HG03039 (cell line): ENCODE results near the gene TMEM259.

Experiments
- ATAC-seq: cut with Tn5 transposase; IDR thresholded peaks from one replicate; pipeline ENCODE4 v1.9.1; 2021; ENCODE audit warnings: mild to moderate bottlenecking, moderate library complexity; ENCODE audit not compliant: unreplicated experiment

The TMEM259 gene

DNA sequence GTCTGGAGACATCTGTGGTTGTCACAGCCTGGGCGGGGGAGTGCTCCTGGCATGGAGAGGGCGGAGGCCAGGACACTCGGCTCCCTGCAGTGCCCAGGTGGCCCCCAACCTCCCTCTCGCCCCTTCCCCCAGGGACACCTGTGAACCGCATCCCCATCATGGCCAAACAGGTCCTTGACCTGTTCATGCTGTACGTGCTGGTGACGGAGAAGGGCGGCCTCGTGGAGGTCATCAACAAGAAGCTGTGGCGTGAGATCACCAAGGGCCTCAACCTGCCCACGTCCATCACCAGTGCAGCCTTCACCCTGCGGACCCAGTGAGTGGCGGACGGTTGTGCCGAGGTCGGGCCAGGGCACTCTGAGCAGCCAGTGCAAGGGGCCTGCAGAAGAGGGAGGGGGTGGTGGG, 56.8 kb downstream of the TMEM259 start:
- no peak for ATAC-seq

DNA sequence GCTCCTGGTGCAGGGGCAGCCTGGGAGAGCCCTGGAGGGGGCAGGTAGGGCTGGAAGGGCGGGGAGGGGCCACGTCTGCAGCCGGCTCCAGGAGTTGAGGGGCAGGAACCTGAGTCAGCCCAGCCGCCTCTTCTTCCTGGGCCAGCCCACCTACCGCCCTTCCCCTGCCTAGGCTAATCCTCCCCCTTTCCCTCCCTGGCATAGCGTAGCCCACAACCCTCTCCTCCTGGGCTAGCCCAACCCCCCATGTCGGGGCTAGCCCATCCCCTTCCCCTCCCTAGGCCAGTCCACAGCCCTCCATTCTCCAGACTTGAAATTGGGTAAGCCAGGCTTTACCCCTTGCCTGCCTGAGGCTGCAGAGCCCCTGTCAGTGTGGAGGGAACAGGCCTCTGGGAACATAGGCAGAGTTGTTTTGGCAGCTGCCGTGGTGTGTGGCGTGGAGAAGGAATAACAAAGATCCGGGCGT, 57.4 kb downstream of the TMEM259 start:
- ATAC-seq, result no peak

DNA sequence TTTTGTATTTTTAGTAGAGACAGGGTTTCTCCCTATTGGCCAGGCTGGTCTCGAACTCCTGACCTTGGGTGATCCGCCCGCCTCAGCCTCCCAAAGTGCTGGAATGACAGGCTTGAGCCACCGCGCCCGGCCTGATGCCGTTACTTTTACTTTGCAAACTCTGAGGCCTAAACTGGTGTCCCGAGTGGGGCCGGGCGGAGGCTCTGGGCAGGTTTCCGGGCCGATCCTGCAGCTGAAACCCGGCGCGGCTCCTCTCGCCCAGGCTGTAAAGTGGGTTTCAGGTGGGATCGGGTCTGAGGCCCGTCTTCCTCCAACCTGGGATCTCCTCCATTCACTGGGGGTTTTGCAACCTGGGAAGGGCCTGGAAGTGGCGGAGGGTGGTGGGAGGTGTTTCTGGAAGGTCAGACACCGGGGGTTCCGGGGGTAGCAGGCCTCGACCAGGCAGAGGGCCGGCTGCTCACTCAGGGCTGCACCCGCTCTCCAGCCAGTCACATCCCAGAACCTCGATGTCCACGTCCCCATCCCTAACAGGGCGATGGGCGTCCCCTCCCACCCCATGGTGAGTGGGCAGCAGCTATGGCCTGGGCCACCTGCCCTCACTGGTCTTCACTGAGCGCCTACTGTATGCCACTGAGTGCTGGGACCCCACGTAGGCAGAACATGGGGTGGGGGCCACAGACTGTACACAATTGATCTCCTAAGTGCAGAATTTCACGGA, 58.1 kb downstream of the TMEM259 start:
- ATAC-seq, result no peak

DNA sequence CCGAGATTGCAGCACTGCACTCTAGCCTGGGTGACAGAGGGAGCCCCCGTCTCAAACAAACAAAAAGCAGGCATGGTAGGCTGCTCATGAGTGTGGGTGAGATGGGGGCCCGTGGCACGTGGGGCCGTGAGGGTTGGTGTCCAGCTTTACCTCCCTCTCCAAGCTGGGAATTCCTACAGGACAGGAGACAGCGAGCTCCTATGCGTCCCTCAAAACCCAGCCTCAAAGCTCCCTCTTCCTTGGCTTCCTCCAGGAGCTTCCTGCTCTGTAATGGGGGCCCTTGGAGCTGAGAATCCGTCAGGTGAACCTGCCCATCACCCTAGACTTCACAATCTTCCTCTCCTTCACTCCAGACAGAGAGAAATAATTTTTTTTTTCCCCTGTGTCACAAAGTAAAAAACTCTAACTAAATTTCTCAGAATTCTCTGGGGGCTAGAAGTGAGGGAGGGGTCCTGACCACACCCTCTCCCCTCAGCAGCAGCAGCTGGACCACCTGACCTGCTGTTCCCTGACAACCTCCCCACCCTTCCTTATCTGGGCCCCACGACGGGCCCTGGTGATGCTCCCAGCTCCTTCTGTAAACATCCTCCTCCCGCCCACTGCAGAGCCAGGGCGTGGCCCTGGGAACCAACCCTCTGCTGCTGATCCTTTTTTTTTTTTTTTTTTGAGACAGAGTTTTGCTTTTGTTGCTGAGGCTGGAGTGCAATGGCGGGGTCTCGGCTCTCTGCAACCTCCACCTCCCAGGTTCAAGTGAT, 58.9 kb downstream of the TMEM259 start:
- no peak for ATAC-seq

DNA sequence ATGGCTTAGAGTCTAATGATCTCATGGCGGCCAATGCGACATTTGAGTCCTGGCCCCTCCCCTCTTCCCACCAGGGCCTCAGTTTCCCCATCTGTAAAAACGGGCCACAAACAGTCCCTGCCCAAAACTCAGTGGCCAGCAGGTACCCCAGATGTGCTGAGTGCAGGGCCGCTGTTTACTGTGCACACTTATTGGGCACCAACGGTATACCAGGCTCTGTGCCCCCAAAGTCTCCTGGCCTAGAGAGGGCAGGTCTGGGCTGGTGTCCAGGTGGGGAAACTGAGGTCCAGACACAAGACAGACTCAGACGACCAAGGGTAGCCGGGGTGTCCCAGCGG, 60.4 kb downstream of the TMEM259 start:
- ATAC-seq, result no peak

DNA sequence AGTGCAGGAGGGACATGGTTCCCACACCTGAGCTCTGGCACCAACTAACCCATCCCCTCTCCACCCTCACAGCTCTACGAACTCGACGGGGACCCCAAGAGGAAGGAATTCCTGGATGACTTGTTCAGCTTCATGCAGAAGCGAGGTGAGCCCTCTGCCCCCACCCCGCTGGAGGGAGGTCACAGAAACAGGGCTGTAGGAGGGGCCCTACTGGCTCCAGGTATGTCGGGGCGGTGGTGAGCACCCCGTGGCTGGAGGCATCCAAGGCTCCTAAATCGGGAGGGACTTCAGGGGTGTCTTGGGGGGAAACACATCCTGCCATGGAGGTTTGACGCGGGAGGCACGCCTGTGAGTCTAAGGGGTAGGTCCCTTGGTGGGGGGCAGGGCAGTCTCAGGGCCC, 60.9 kb downstream of the TMEM259 start:
- ATAC-seq, result no peak
